Tibial nerve (tissue), 4 donors: ENCODE measurements around the gene GPR15LG.

Experiments
- CTCF ChIP-seq, 5 experiments: fragments of 200-600 bp in 3 of 5; fragments of 450-650 bp in 2 of 5; sonication (generic) in 3 of 5; IDR thresholded peaks; one replicate each; pipeline ENCODE4 v1.5.1; 2016 to 2019; ENCODE audit warnings: antibody characterized with exemption in 5 of 5, mild to moderate bottlenecking in 3 of 5, moderate library complexity in 2 of 5
- EP300 ChIP-seq, 2 donors: sonication (generic); formaldehyde crosslinking; IDR thresholded peaks; one replicate each; pipeline ENCODE4 v1.6.1; 2017; ENCODE audit warnings: antibody characterized with exemption in 2 of 2, mild to moderate bottlenecking in 1 of 2

DNA sequence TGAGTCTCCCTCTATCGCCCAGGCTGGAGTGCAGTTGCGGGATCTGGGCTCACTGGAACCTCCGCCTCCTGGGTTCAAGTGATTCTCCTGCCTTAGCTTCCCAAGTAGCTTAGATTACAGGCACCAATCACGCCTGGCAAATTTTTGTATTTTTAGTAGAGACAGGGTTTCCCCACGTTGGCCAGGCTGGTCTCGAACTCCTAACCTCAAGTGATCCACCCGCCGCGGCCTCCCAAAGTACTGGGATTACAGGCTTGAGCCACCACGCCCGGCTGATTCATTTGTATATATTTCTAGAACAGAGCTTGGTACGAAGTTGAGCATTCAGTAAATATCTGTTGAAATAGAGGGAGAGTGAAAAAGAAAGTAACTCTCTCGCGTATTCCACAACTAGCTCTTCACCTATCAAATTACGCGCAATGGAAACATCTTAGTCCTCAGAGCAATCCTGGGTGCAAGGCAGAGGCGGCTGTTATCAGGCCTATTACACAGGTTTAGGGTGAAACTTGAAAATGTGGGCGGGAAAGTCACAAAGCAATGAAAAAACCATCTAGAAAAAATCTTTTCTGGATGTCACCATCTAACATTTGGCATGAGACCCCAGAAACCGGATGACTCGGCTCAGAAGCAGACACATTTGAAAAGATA is 35.0 kb upstream of the GPR15LG start:
- TF ChIP-seq EP300 (IDR thresholded peaks at IDR 0.05) (no peak), CTCF (IDR thresholded peaks at IDR 0.05) (no peak)
